Neural crest cell (in vitro differentiated cells): ENCODE results near the gene IGF1R. TPM values are rescaled to one million over a fixed set of nuclear protein-coding genes. Genes with fewer than 3 reads are reported as not detected.

Experiments used
- DNase-seq: peaks from one replicate; pipeline ENCODE4 v3.0.0; 2021; ENCODE audit warnings: low read depth, mixed read lengths, low spot score
- H3K27ac Mint-ChIP-seq: one replicate; pipeline ENCODE4 v1.8.0; 2021; ENCODE audit warnings: mild to moderate bottlenecking, mixed read lengths; ENCODE audit not compliant: unreplicated experiment
- H3K27me3 Mint-ChIP-seq: 2 replicates; pipeline ENCODE4 v1.8.0; 2021; ENCODE audit warnings: low read depth, mild to moderate bottlenecking, mixed read lengths
- H3K36me3 Mint-ChIP-seq: 2 replicates; pipeline ENCODE4 v1.8.0; 2021; ENCODE audit warnings: low read depth, mild to moderate bottlenecking, mixed read lengths
- H3K4me1 Mint-ChIP-seq: 2 replicates; pipeline ENCODE4 v1.8.0; 2021; ENCODE audit warnings: mixed read lengths
- H3K4me3 Mint-ChIP-seq: one replicate; pipeline ENCODE4 v1.8.0; 2021; ENCODE audit warnings: mild to moderate bottlenecking, mixed read lengths
- H3K9me3 Mint-ChIP-seq: 2 replicates; pipeline ENCODE4 v1.8.0; 2021; ENCODE audit warnings: mixed read lengths
- CTCF ChIP-seq: fragments of 200-600 bp; sonication (generic); conservative IDR thresholded peaks from 2 replicates; pipeline ENCODE4 v1.5.0; 2021; ENCODE audit warnings: antibody characterized with exemption, mild to moderate bottlenecking
- total RNA-seq: library from RNA; stranded (reverse); gene quantifications from 2 replicates; pipeline ENCODE4 v1.2.1, GENCODE V29; 2021

Gene IGF1R
- total RNA-seq, 1 donor from 2014 or later = 67.6 TPM

DNA sequence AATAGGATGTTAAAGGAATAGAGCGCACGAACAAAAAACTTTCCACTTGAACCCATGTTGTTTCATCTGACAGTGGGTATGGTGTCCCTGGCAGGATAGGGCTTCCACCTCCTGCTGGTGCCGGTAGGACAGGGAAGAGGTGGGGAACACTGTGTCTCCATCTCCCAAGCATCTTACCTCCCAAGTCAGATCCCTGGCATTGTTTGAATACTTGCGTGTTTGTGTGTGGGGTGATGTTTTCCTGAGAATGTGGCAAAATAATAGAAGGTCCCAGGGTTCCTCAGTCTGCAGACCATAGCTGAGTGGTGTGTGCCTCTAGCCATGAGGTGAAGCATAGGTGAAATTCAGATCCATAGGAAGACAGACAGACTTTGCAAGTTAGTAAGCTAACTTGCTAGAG is 119.4 kb downstream of the IGF1R start:
- Mint-ChIP-seq H3K27me3 (no peaks in the 10 kb centered on the region), H3K9me3 (peaks cover 4% of the 10 kb centered on the region)
- no peak for TF ChIP-seq CTCF

GRCh38 chr15:98769867-98770266 is 121.5 kb downstream of the IGF1R start:
- H3K4me1 Mint-ChIP-seq = peaks cover 21% of the 10 kb centered on the region
- TF ChIP-seq CTCF = no peak
- no peaks in the 10 kb centered on the region for H3K27me3 Mint-ChIP-seq
- H3K4me3 Mint-ChIP-seq = no peak overlapping the region
- no peak for DNase-seq
- no peak overlapping the region for H3K27ac Mint-ChIP-seq
- no peaks in the 10 kb centered on the region for H3K36me3 Mint-ChIP-seq
- peaks cover 1% of the 10 kb centered on the region for H3K9me3 Mint-ChIP-seq

More for the DNA sequence above, 119.4 kb downstream of the IGF1R start:
- H3K36me3 Mint-ChIP-seq = no peaks in the 10 kb centered on the region
- DNase-seq = no peak
- H3K4me3 Mint-ChIP-seq = no peak overlapping the region
- H3K4me1 Mint-ChIP-seq = peaks cover 14% of the 10 kb centered on the region
- H3K27ac Mint-ChIP-seq = peak overlapping the region; percentile 20

- Mint-ChIP-seq H3K9me3 (no peaks in the 10 kb centered on the region), H3K27me3 (no peaks in the 10 kb centered on the region), H3K36me3 (no peaks in the 10 kb centered on the region), H3K27ac (no peak overlapping the region), H3K4me1 (peaks cover 22% of the 10 kb centered on the region), H3K4me3 (no peak overlapping the region)
- no peak for TF ChIP-seq CTCF
- DNase-seq = no peak
Measured at GRCh38 chr15:98770984-98771383, 122.6 kb downstream of the IGF1R start.

DNA sequence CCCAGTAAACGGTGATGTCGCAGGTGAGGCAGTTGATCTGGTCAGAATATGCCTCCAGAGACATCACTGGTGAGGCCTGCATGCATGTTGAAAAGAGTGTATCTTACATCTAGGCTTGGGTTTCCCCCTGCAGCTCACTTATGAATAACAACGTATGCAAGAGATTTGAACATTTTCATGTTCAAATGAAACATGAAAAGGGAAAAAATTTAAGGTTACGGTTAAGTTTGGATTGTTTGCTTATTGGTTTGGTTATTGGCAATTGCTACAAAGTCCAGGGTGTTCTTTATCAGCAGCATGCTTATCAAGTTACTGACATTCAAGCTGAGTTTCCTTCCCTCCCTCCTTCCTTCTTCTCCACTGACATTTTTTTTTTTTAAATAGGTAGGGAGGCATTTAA is 123.2 kb downstream of the IGF1R start:
- TF ChIP-seq CTCF = no peak
- Mint-ChIP-seq H3K36me3 (no peaks in the 10 kb centered on the region), H3K4me3 (no peak overlapping the region), H3K27ac (no peak overlapping the region), H3K4me1 (peaks cover 25% of the 10 kb centered on the region), H3K9me3 (no peaks in the 10 kb centered on the region), H3K27me3 (no peaks in the 10 kb centered on the region)
- DNase-seq = no peak

DNA sequence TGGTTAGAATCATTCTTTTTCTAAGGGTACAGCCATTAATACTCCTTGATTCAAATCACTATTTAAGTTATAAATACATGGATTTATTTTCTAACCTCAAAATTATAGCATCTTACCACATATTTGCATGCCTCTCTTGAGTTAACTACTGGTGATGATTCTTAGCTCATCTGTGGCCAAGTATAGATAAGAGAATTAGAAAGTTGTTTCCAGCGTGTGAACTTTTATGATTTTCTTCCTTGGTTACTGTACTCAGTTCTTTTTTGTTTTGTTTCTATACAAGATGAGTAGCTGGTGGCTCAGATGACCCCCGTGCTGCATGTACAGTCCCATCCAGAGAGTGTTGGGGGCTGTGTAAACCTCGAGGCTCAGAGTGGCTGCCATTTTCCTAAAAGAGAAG is 124.6 kb downstream of the IGF1R start:
- H3K27me3 Mint-ChIP-seq = no peaks in the 10 kb centered on the region
- no peak overlapping the region for H3K27ac Mint-ChIP-seq
- no peaks in the 10 kb centered on the region for H3K9me3 Mint-ChIP-seq
- H3K4me1 Mint-ChIP-seq = peaks cover 36% of the 10 kb centered on the region
- H3K36me3 Mint-ChIP-seq = no peaks in the 10 kb centered on the region
- H3K4me3 Mint-ChIP-seq = no peak overlapping the region
- TF ChIP-seq CTCF = no peak
- DNase-seq = no peak

DNA sequence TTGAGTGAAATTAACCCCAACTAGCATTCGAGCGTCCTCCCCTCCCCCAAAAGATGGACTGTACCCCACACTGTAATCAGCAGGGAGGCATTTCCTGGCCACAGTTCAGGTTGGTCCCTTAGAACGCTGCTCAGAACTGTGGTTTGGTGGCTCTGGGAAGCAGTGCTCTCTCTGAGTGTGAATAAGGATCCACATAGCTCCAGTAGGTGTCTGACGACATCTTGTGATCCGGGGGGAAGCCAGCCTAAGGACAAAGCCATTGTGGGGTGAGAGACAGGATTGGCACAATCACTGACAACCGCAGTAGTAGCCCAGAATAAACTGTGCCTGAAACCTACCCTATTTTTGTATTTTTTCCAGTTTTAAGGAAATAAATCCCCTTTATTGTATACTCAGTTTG is 125.3 kb downstream of the IGF1R start:
- no peaks in the 10 kb centered on the region for H3K9me3 Mint-ChIP-seq
- H3K4me1 Mint-ChIP-seq = peaks cover 41% of the 10 kb centered on the region
- H3K27ac Mint-ChIP-seq = no peak overlapping the region
- no peak overlapping the region for H3K4me3 Mint-ChIP-seq
- no peaks in the 10 kb centered on the region for H3K36me3 Mint-ChIP-seq
- no peak for DNase-seq
- TF ChIP-seq CTCF = no peak
- no peaks in the 10 kb centered on the region for H3K27me3 Mint-ChIP-seq
